ENCODE data around the gene REC114.
"Not testable (repeated sequence)": the region's sequence is repeated elsewhere in the genome, so short reads cannot be mapped to it uniquely, and the experiment has no call there.

Gene REC114

GRCh38 chr15:73538123-73538522 lies 95.2 kb downstream of the REC114 start:
- no peak for DNase-seq

GRCh38 chr15:73538563-73539211 lies 95.7 kb downstream of the REC114 start:
- no peak for DNase-seq

GRCh38 chr15:73539212-73540128 lies 96.5 kb downstream of the REC114 start:
- DNase-seq = no peak

- DNase-seq = no peak
Observed at GRCh38 chr15:73540161-73540560, 97.2 kb downstream of the REC114 start.

GRCh38 chr15:73541479-73541878 lies 98.5 kb downstream of the REC114 start:
- DNase-seq = no peak

- DNase-seq = not testable (repeated sequence)
Observed at GRCh38 chr15:73548925-73549324, 106.0 kb downstream of the REC114 start.

GRCh38 chr15:73550190-73550589 lies 107.2 kb downstream of the REC114 start:
- no peak for DNase-seq

- DNase-seq = no peak
Observed at GRCh38 chr15:73555080-73555479, 112.1 kb downstream of the REC114 start.

- no peak for DNase-seq
Observed at GRCh38 chr15:73558529-73558928, 115.6 kb downstream of the REC114 start.

GRCh38 chr15:73560501-73561117 lies 117.6 kb downstream of the REC114 start:
- peak; percentile 57 for DNase-seq

GRCh38 chr15:73564255-73564654 lies 121.3 kb downstream of the REC114 start:
- peak; percentile 21 for DNase-seq

- DNase-seq = no peak
Observed at GRCh38 chr15:73567020-73567419, 124.1 kb downstream of the REC114 start.

GRCh38 chr15:73568564-73569280 lies 125.8 kb downstream of the REC114 start:
- DNase-seq = no peak

GRCh38 chr15:73569361-73569760 lies 126.4 kb downstream of the REC114 start:
- DNase-seq = no peak

- DNase-seq = peak; percentile 41
Observed at GRCh38 chr15:73570355-73571032, 127.5 kb downstream of the REC114 start.

GRCh38 chr15:73571346-73571745 lies 128.4 kb downstream of the REC114 start:
- peak; percentile 26 for DNase-seq

GRCh38 chr15:73572296-73572695 lies 129.3 kb downstream of the REC114 start:
- peak; percentile 23 for DNase-seq

- no peak for DNase-seq
Observed at GRCh38 chr15:73573037-73573436, 130.1 kb downstream of the REC114 start.

- DNase-seq = no peak
Observed at GRCh38 chr15:73573572-73573971, 130.6 kb downstream of the REC114 start.

GRCh38 chr15:73575636-73576247 lies 132.8 kb downstream of the REC114 start:
- DNase-seq = peak; percentile 6

GRCh38 chr15:73577593-73577992 lies 134.6 kb downstream of the REC114 start:
- not testable (repeated sequence) for DNase-seq

GRCh38 chr15:73578026-73578425 lies 135.1 kb downstream of the REC114 start:
- DNase-seq = no peak
